Esophagus squamous epithelium (tissue), 4 donors: ENCODE measurements around the gene ANKZF1.

Source experiments
- POLR2A ChIP-seq, 4 donors: fragments of 450-650 bp; IDR thresholded peaks; one replicate each; pipeline ENCODE4 v1.6.1; 2017; ENCODE audit warnings: antibody characterized with exemption in 4 of 4, mild to moderate bottlenecking in 4 of 4, moderate library complexity in 3 of 4
- TF ChIP-seq, protein P1 (sequence below), 6 experiments: fragments of 450-650 bp in 4 of 6; fragments of 200-600 bp in 2 of 6; sonication (generic) in 2 of 6; IDR thresholded peaks; one replicate each; pipeline ENCODE4 v1.5.1; 2016 to 2019; ENCODE audit warnings: antibody characterized with exemption in 6 of 6, mild to moderate bottlenecking in 4 of 6, moderate library complexity in 4 of 6

DNA sequence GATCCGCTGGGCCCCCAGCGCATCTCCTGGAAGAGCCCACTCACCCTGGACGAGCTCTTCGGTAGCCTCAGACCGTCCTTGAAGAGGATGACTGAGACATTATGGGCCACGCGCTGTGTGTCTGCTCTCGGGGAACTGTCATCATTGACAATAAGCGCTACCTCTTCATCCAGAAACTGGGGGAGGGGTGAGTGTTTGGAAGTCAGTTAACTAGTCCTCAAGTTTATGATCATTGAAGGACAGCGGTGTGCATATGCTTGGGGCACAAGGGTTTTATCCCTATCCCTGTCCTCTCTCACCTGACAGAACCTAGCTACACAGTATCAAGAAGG is 16.3 kb downstream of the ANKZF1 start:
- TF ChIP-seq, protein P1, sequence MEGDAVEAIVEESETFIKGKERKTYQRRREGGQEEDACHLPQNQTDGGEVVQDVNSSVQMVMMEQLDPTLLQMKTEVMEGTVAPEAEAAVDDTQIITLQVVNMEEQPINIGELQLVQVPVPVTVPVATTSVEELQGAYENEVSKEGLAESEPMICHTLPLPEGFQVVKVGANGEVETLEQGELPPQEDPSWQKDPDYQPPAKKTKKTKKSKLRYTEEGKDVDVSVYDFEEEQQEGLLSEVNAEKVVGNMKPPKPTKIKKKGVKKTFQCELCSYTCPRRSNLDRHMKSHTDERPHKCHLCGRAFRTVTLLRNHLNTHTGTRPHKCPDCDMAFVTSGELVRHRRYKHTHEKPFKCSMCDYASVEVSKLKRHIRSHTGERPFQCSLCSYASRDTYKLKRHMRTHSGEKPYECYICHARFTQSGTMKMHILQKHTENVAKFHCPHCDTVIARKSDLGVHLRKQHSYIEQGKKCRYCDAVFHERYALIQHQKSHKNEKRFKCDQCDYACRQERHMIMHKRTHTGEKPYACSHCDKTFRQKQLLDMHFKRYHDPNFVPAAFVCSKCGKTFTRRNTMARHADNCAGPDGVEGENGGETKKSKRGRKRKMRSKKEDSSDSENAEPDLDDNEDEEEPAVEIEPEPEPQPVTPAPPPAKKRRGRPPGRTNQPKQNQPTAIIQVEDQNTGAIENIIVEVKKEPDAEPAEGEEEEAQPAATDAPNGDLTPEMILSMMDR (IDR thresholded peaks at IDR 0.05): no peak
- no peak for TF ChIP-seq POLR2A (IDR thresholded peaks at IDR 0.05)
